22Rv1 (cell line): ENCODE measurements around the gene NEU4.
"Not testable (repeated sequence)": the region's sequence is repeated elsewhere in the genome, so short reads cannot be mapped to it uniquely, and the experiment has no call there.

Source experiments
- H3K27ac ChIP-seq: fragments of 450-650 bp; 2 replicates; pipeline ENCODE4 v1.5.1; 2017
- CTCF ChIP-seq: fragments of 450-650 bp; IDR thresholded peaks from 2 replicates; pipeline ENCODE4 v1.5.1; 2017; ENCODE audit warnings: mild to moderate bottlenecking
- ZFX ChIP-seq: fragments of 450-650 bp; IDR thresholded peaks from 2 replicates; pipeline ENCODE4 v1.6.1; 2017; ENCODE audit warnings: antibody characterized with exemption, borderline replicate concordance

The NEU4 gene

GRCh38 chr2:241776336-241777169 is 32.4 kb upstream of the NEU4 start, which contains the start of gene GAL3ST2:
Gene GAL3ST2 (plus strand): TSS chr2:241776822. CDS start chr2:241776956, 134 bp downstream.
- H3K27ac ChIP-seq = no peak within 1 kb of the TSS
- TF ChIP-seq ZFX = no peak
- TF ChIP-seq CTCF = no peak

DNA sequence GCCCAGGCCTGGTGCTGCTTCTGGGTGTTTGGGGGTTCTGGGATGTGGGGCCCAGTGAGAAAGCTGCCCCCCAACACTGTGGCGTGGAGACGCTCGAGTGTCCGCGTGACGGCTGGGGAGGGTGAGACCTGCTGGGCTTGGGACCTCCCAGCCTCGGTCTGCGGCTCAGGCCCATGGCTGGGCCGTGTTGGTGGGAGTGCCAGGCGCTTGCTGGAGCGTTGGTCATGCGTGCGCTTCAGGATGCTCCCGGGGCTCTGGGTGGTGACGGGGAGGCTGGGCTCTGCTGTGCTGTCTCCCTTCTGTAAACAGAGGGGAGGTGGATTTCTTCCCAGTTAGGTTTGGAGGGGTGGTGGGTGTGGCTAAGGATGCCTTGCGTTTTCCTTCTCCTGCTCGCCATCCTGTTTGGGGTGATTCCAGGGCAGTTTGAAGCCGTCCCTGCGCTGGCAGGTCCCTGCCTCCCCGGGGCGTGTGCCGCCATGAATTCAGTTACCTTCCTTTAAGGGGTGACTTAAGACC is 31.8 kb upstream of the NEU4 start:
- no peak overlapping the region for H3K27ac ChIP-seq
- TF ChIP-seq CTCF (no peak), ZFX (no peak)

- H3K27ac ChIP-seq = no peak overlapping the region
- TF ChIP-seq CTCF (no peak), ZFX (no peak)
Observed at GRCh38 chr2:241777686-241778627, 31.0 kb upstream of the NEU4 start.

DNA sequence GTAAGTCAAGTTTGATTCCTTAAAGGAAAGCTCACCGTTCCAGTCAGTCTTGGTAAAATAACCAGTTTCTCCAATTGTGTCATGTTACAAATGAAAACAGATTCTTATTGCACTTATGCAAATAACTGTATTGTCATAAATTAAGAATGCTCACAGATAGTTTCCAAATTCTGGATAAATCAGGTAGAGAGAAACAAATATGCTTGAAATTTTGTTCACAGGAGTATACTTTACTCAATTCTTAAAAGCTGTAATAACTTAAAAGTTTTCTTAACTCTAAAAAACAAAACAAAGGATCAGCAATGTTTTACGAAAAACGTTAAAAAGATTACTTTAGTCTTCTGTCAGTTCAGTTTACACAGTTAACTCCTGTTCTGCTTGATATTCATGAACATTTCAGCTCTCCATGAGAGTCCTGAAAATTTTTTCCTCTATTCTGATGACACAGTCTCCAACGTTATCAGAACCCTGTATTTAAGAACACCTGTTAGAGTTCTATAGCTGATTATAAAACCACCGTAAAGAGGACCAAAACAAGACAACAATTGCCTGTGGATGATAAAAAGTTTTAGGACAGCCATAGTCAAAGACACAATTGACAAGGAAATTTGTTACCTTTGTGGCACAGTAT is 27.9 kb upstream of the NEU4 start:
- no peak for TF ChIP-seq ZFX
- no peak for TF ChIP-seq CTCF
- no peak overlapping the region for H3K27ac ChIP-seq

- H3K27ac ChIP-seq = not testable (repeated sequence)
Observed at GRCh38 chr2:241782053-241782452, 26.9 kb upstream of the NEU4 start.

- TF ChIP-seq CTCF (no peak), ZFX (no peak)
- H3K27ac ChIP-seq = no peak overlapping the region
Observed at GRCh38 chr2:241788135-241788534, 20.9 kb upstream of the NEU4 start.

DNA sequence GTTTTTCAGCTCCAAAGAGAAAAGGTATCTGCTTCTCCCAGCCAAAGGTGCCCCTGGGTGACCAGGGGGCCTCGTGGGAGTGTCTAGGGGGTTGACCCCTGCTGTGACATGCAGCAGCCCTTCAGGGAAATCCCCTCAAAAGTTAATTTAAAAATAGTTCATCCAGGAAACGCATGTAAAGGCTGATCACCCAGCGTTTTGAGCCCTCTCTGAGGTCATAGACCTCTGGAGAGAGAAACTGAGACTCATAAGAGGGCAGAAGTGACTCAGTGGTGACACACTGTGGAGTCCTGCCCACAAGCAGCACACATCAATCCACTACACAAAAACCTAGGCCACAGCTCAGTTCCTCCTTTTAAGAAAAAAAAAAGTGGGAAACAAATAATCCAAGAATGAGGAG is 20.4 kb upstream of the NEU4 start:
- H3K27ac ChIP-seq = no peak overlapping the region
- TF ChIP-seq ZFX = no peak
- no peak for TF ChIP-seq CTCF

DNA sequence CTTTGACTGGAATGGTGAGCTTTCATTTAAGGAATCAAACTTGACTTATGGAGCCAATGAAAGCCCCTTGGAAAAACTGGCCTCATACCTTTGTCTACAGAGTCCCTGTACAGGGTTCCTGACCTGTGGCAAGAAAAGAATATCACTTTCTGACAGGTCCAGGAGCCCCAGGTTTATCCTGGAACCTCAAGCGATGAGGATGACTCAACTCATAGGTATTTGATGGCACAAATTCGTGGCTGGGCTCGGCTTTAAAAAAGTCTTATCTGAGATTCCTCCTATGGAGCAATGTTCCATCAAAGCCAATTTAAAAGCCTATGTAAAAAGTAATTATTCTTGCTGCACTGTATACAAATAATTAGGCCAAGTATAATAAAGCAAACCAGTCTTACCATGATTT is 17.6 kb upstream of the NEU4 start:
- not testable (repeated sequence) for H3K27ac ChIP-seq
